HepG2 (cell line): ENCODE results near the gene SPTB. TPM values are rescaled to one million over a fixed set of nuclear protein-coding genes. Genes with fewer than 3 reads are reported as not detected.

Source experiments
- ATAC-seq: fragments of 200-7000 bp; cut with Tn5 transposase; 3 replicates; pipeline ENCODE4 v1.9.1; 2020; ENCODE audit warnings: mild to moderate bottlenecking, moderate library complexity
- BruUV-seq: library from RNA; stranded (reverse); fragments of 400-500 nt; replicated peaks from 2 replicates; lab custom pipeline; 2021; lab: Mats Ljungman, UMichigan
- CTCF ChIA-PET: fragments of 300-600 bp; formaldehyde crosslinking; extraction: SDS; loops from one replicate; lab custom pipeline; 2021; ENCODE audit warnings: low total read pairs, inconsistent platforms, low intra/inter-chr PET ratio; lab: Yijun Ruan, JAX
- POLR2A ChIA-PET: fragments of 350-600 bp; sonication (Branson Sonifier 250); formaldehyde crosslinking; loops from one replicate; lab custom pipeline; 2020; ENCODE audit warnings: antibody characterized with exemption, inconsistent platforms; lab: Yijun Ruan, JAX
- DNase-seq: peaks from one replicate; pipeline ENCODE4 v3.0.0-alpha.2; 2015; ENCODE audit warnings: low spot score
- FAIRE-seq: peaks from 3 replicates; lab custom pipeline; 2011; peaks lifted over from hg19 to GRCh38; lab: Jason Lieb, UNC
- H2AFZ ChIP-seq: one replicate; pipeline ENCODE4 v1.6.1; 2011; ENCODE audit warnings: low read length, inconsistent platforms
- H3K27ac ChIP-seq: fragments of 300-600 bp; 3 replicates; pipeline ENCODE4 v1.8.0; 2011; ENCODE audit warnings: mixed run types, mild to moderate bottlenecking, mixed read lengths, low read length, inconsistent platforms; ENCODE audit not compliant: insufficient read depth; ENCODE audit errors: extremely low read length
- H3K27me3 ChIP-seq, 2 experiments: fragments of 200-600 bp in 1 of 2; 2 replicates in 1 of 2; 3 replicates in 1 of 2; pipeline versions ENCODE4 v1.6.0 to v1.8.0; 2011; ENCODE audit warnings: low read length in 2 of 2, mild to moderate bottlenecking in 2 of 2, moderate library complexity in 2 of 2, inconsistent platforms in 1 of 2; ENCODE audit not compliant: insufficient read depth in 2 of 2, control insufficient read depth in 1 of 2
- H3K36me3 ChIP-seq, 2 experiments: fragments of 200-600 bp in 1 of 2; replicated peaks in 1 of 2; 2 replicates in 1 of 2; 3 replicates in 1 of 2; pipeline versions ENCODE4 v1.5.1 to v1.8.0; 2011; ENCODE audit warnings: low read length in 2 of 2, inconsistent platforms in 1 of 2; ENCODE audit not compliant: insufficient read depth in 2 of 2, control insufficient read depth in 1 of 2
- H3K4me1 ChIP-seq: 2 replicates; pipeline ENCODE4 v1.5.1; 2012; ENCODE audit warnings: low read length, inconsistent platforms; ENCODE audit not compliant: insufficient read depth
- H3K4me2 ChIP-seq: 2 replicates; pipeline ENCODE4 v1.6.0; 2011; ENCODE audit warnings: low read depth, low read length, inconsistent platforms
- H3K4me3 ChIP-seq, 3 experiments: fragments of 200-600 bp in 1 of 3; sonication (generic), shearing (Covaris generic) in 1 of 3; replicated peaks in 1 of 3; 2 replicates each; pipeline ENCODE4 v1.5.1; 2011 to 2016; ENCODE audit warnings: low read length in 3 of 3, inconsistent platforms in 2 of 3, low read depth in 2 of 3, mild to moderate bottlenecking in 2 of 3, control low read depth in 1 of 3, mixed read lengths in 1 of 3; ENCODE audit not compliant: insufficient read depth in 1 of 3
- H3K79me2 ChIP-seq: one replicate; pipeline ENCODE4 v1.6.1; 2011; ENCODE audit warnings: low read length, inconsistent platforms; ENCODE audit not compliant: insufficient read depth
- H3K9ac ChIP-seq: 2 replicates; pipeline ENCODE4 v1.6.0; 2011; ENCODE audit warnings: mild to moderate bottlenecking, low read depth, low read length, inconsistent platforms; ENCODE audit not compliant: insufficient read depth
- H3K9me3 ChIP-seq: 2 replicates; pipeline ENCODE4 v1.5.1; 2012; ENCODE audit warnings: mild to moderate bottlenecking, low read length
- H4K20me1 ChIP-seq: 2 replicates; pipeline ENCODE4 v1.6.0; 2011; ENCODE audit warnings: inconsistent platforms, mild to moderate bottlenecking, low read length, moderate library complexity; ENCODE audit not compliant: insufficient read depth
- EEA1 ChIP-seq: sonication (generic); formaldehyde crosslinking; IDR thresholded peaks from 2 replicates; pipeline ENCODE4 v1.5.1; 2020; ENCODE audit warnings: mild to moderate bottlenecking, missing genetic modification reagents, borderline replicate concordance
- NR0B2 ChIP-seq: sonication (generic); formaldehyde crosslinking; IDR thresholded peaks from 2 replicates; pipeline ENCODE4 v1.4.0; 2020; ENCODE audit warnings: mild to moderate bottlenecking, missing genetic modification reagents
- NR1H2 ChIP-seq: sonication (generic); formaldehyde crosslinking; IDR thresholded peaks from 2 replicates; pipeline ENCODE4 v1.8.1; 2022; ENCODE audit warnings: low read depth, missing genetic modification reagents, borderline replicate concordance
- RERE ChIP-seq: IDR thresholded peaks from 2 replicates; pipeline ENCODE4 v1.6.1; 2016; ENCODE audit warnings: low read depth, missing genetic modification reagents, missing compliant biosample characterization
- SP1 ChIP-seq, 2 experiments: fragments of 450-650 bp in 1 of 2; sonication (generic) in 1 of 2; formaldehyde crosslinking in 1 of 2; IDR thresholded peaks; 2 replicates each; pipeline versions ENCODE4 v1.4.0 to v1.6.1; 2016 to 2020; ENCODE audit warnings: missing genetic modification reagents in 1 of 2
- ZBTB33 ChIP-seq: sonication (generic); formaldehyde crosslinking; IDR thresholded peaks from 2 replicates; pipeline ENCODE4 v1.4.0; 2020; ENCODE audit warnings: missing genetic modification reagents
- ZNF276 ChIP-seq: sonication (generic); formaldehyde crosslinking; IDR thresholded peaks from 2 replicates; pipeline ENCODE4 v1.4.0; 2020; ENCODE audit warnings: mild to moderate bottlenecking, low read depth, missing genetic modification reagents
- ZNF326 ChIP-seq: sonication (generic); formaldehyde crosslinking; IDR thresholded peaks from 2 replicates; pipeline ENCODE4 v1.4.0; 2020; ENCODE audit warnings: missing genetic modification reagents, borderline replicate concordance
- ZNF644 ChIP-seq: IDR thresholded peaks from 2 replicates; pipeline ENCODE4 v1.6.1; 2016; ENCODE audit warnings: low read depth
- ZNF652 ChIP-seq: IDR thresholded peaks from 2 replicates; pipeline ENCODE4 v1.6.1; 2016; ENCODE audit warnings: low read depth, borderline replicate concordance
- WGBS: methylation state at CpG from one replicate; pipeline ENCODE4 v1.1.6; 2017; ENCODE audit warnings: low lambda C conversion rate; 5-methylcytosine and 5-hydroxymethylcytosine counted together
- in situ Hi-C: cut with HindIII; loops from 2 replicates; pipeline ENCODE4 v1.10.0; 2017; ENCODE audit warnings: low pct_unique_long_range_greater_than_20kb; ENCODE audit not compliant: extremely low pct_ligation_motif_present
- intact Hi-C: fragments of 100-400 bp; cut with micrococcal nuclease; formaldehyde crosslinking; loops from one replicate; pipeline ENCODE4 v1.10.0; 2022; ENCODE audit not compliant: unreplicated experiment
- polyA plus RNA-seq, 8 experiments: library from polyadenylated mRNA; depleted of rRNA in 3 of 8; stranded (reverse) in 7 of 8; unstranded in 1 of 8; fragments of >200 nt; fragmentation: Illumina TruSeq in 4 of 8; extraction: Trizol in 4 of 8; gene quantifications; 2 replicates each; pipeline versions ENCODE4 v1.2.1 to v1.2.3, GENCODE V29; 2011 to 2016; ENCODE audit warnings: low read depth in 4 of 8, missing spikeins in 1 of 8, mixed read lengths in 1 of 8; ENCODE audit not compliant: insufficient read depth in 1 of 8
- total RNA-seq, 5 experiments: library from RNA; depleted of rRNA; stranded (reverse); fragments of >200 nt; fragmentation: Illumina TruSeq; extraction: Trizol; gene quantifications; 2 replicates each; pipeline ENCODE4 v1.2.3, GENCODE V29; 2016; ENCODE audit warnings: low read depth in 1 of 5

Gene SPTB
- total and polyA plus RNA-seq, 2 of the 13 experiments (the other 11 are each of a cell fraction or from before 2014, with no cell fraction given), result 0.01 to 0.02 TPM

GRCh38 chr14:64868379-64868778 is 11.3 kb downstream of the SPTB start:
- H3K27me3 ChIP-seq, result peaks cover 3 to 54% of the 10 kb centered on the region in 2 experiments; a peak in 4 of 5 replicates
- intact Hi-C loops (no loop called here), in situ Hi-C loops (no loop called here)
- no peaks in the 10 kb centered on the region for H3K36me3 ChIP-seq
- H3K27ac ChIP-seq, result no peak overlapping the region
- CTCF ChIA-PET, result no interaction called here
- H3K9ac ChIP-seq, result no peak overlapping the region
- no peaks in the 10 kb centered on the region for H4K20me1 ChIP-seq
- no TSS peak for BruUV-seq
- H2AFZ ChIP-seq, result no peak overlapping the region
- no peaks in the 10 kb centered on the region for H3K79me2 ChIP-seq
- DNase-seq, result no peak
- 0% methylated on average over 2 of the region's 2 CpGs for WGBS
- no peak for ATAC-seq
- no peaks in the 10 kb centered on the region for H3K4me1 ChIP-seq
- no peaks in the 10 kb centered on the region for H3K9me3 ChIP-seq
- FAIRE-seq, result no peak
- H3K4me3 ChIP-seq, result no peak overlapping the region
- H3K4me2 ChIP-seq, result no peak overlapping the region
- POLR2A ChIA-PET, result no interaction called here
- TF ChIP-seq ZNF276 (CRISPR knock-in tag), result no peak
- no peak for TF ChIP-seq NR0B2 (CRISPR knock-in tag)
- no peak for TF ChIP-seq ZNF326 (CRISPR knock-in tag)
- no peak for TF ChIP-seq ZBTB33 (CRISPR knock-in tag)
- no peak for TF ChIP-seq EEA1 (CRISPR knock-in tag)
- TF ChIP-seq ZNF644 (CRISPR knock-in tag), result no peak
- TF ChIP-seq ZNF652 (CRISPR knock-in tag), result no peak
- TF ChIP-seq NR1H2, result no peak
- no peak for TF ChIP-seq SP1 (IDR thresholded peaks at IDR 0.05)
- TF ChIP-seq SP1 (CRISPR knock-in tag; IDR thresholded peaks at IDR 0.05), result no peak
- no peak for TF ChIP-seq RERE (CRISPR knock-in tag)
